Activated naive CD8-positive, alpha-beta T cell (primary cell): ENCODE results near the gene AMBRA1.

Experiments
- H3K27ac Mint-ChIP-seq: one replicate; pipeline ENCODE4 v1.8.0; 2021; ENCODE audit warnings: mixed read lengths
- H3K27me3 Mint-ChIP-seq: one replicate; pipeline ENCODE4 v1.8.0; 2021; ENCODE audit warnings: mixed read lengths
- H3K36me3 Mint-ChIP-seq: one replicate; pipeline ENCODE4 v1.8.0; 2021; ENCODE audit warnings: mixed read lengths
- H3K4me1 Mint-ChIP-seq: one replicate; pipeline ENCODE4 v1.8.0; 2021; ENCODE audit warnings: low read depth, mixed read lengths
- H3K4me3 Mint-ChIP-seq: one replicate; pipeline ENCODE4 v1.8.0; 2021; ENCODE audit warnings: mild to moderate bottlenecking, mixed read lengths
- H3K9me3 Mint-ChIP-seq: one replicate; pipeline ENCODE4 v1.8.0; 2021; ENCODE audit warnings: low read depth, mixed read lengths

Gene AMBRA1

GRCh38 chr11:46426233-46426991 is 167.4 kb downstream of the AMBRA1 start:
- Mint-ChIP-seq H3K4me1 (no peaks in the 10 kb centered on the region), H3K9me3 (no peaks in the 10 kb centered on the region), H3K36me3 (peaks cover 13% of the 10 kb centered on the region), H3K4me3 (no peak overlapping the region), H3K27me3 (no peaks in the 10 kb centered on the region), H3K27ac (no peak overlapping the region)

GRCh38 chr11:46422588-46422987 is 171.2 kb downstream of the AMBRA1 start:
- Mint-ChIP-seq H3K27me3 (no peaks in the 10 kb centered on the region), H3K4me3 (no peak overlapping the region), H3K27ac (no peak overlapping the region), H3K36me3 (peaks cover 11% of the 10 kb centered on the region), H3K4me1 (no peaks in the 10 kb centered on the region), H3K9me3 (no peaks in the 10 kb centered on the region)

GRCh38 chr11:46421257-46421880 is 172.5 kb downstream of the AMBRA1 start:
- Mint-ChIP-seq H3K9me3 (no peaks in the 10 kb centered on the region), H3K27ac (no peak overlapping the region), H3K36me3 (peaks cover 6% of the 10 kb centered on the region), H3K27me3 (no peaks in the 10 kb centered on the region), H3K4me1 (no peaks in the 10 kb centered on the region), H3K4me3 (no peak overlapping the region)

GRCh38 chr11:46420513-46420912 is 173.3 kb downstream of the AMBRA1 start:
- peaks cover 6% of the 10 kb centered on the region for H3K4me1 Mint-ChIP-seq
- peaks cover 10% of the 10 kb centered on the region for H3K36me3 Mint-ChIP-seq
- no peak overlapping the region for H3K27ac Mint-ChIP-seq
- no peaks in the 10 kb centered on the region for H3K27me3 Mint-ChIP-seq
- no peaks in the 10 kb centered on the region for H3K9me3 Mint-ChIP-seq
- no peak overlapping the region for H3K4me3 Mint-ChIP-seq

- peaks cover 23% of the 10 kb centered on the region for H3K4me1 Mint-ChIP-seq
- no peak overlapping the region for H3K4me3 Mint-ChIP-seq
- no peaks in the 10 kb centered on the region for H3K27me3 Mint-ChIP-seq
- H3K9me3 Mint-ChIP-seq, result no peaks in the 10 kb centered on the region
- H3K27ac Mint-ChIP-seq, result no peak overlapping the region
- peaks cover 12% of the 10 kb centered on the region for H3K36me3 Mint-ChIP-seq
These were observed 175.1 kb downstream of the AMBRA1 start for GRCh38 chr11:46418751-46419150.

GRCh38 chr11:46417711-46418110 is 176.1 kb downstream of the AMBRA1 start:
- Mint-ChIP-seq H3K27me3 (no peaks in the 10 kb centered on the region), H3K27ac (no peak overlapping the region), H3K4me3 (no peak overlapping the region), H3K9me3 (no peaks in the 10 kb centered on the region), H3K4me1 (peaks cover 24% of the 10 kb centered on the region), H3K36me3 (peaks cover 10% of the 10 kb centered on the region)

- peaks cover 9% of the 10 kb centered on the region for H3K36me3 Mint-ChIP-seq
- H3K4me3 Mint-ChIP-seq, result no peak overlapping the region
- H3K27ac Mint-ChIP-seq, result no peak overlapping the region
- peaks cover 24% of the 10 kb centered on the region for H3K4me1 Mint-ChIP-seq
- H3K27me3 Mint-ChIP-seq, result no peaks in the 10 kb centered on the region
- H3K9me3 Mint-ChIP-seq, result no peaks in the 10 kb centered on the region
These were observed 178.9 kb downstream of the AMBRA1 start for GRCh38 chr11:46414879-46415278.

GRCh38 chr11:46414466-46414796 is 179.4 kb downstream of the AMBRA1 start:
- peaks cover 24% of the 10 kb centered on the region for H3K4me1 Mint-ChIP-seq
- peaks cover 12% of the 10 kb centered on the region for H3K36me3 Mint-ChIP-seq
- H3K27me3 Mint-ChIP-seq, result no peaks in the 10 kb centered on the region
- no peaks in the 10 kb centered on the region for H3K9me3 Mint-ChIP-seq
- H3K27ac Mint-ChIP-seq, result no peak overlapping the region
- peak overlapping the region; percentile 12 for H3K4me3 Mint-ChIP-seq

- H3K4me3 Mint-ChIP-seq, result peak overlapping the region; percentile 12
- H3K27ac Mint-ChIP-seq, result no peak overlapping the region
- H3K9me3 Mint-ChIP-seq, result no peaks in the 10 kb centered on the region
- no peaks in the 10 kb centered on the region for H3K27me3 Mint-ChIP-seq
- peaks cover 12% of the 10 kb centered on the region for H3K36me3 Mint-ChIP-seq
- peaks cover 24% of the 10 kb centered on the region for H3K4me1 Mint-ChIP-seq
These were observed 179.9 kb downstream of the AMBRA1 start for GRCh38 chr11:46413760-46414465.

GRCh38 chr11:46410021-46410420 is 183.8 kb downstream of the AMBRA1 start:
- peaks cover 13% of the 10 kb centered on the region for H3K4me1 Mint-ChIP-seq
- H3K27me3 Mint-ChIP-seq, result no peaks in the 10 kb centered on the region
- H3K27ac Mint-ChIP-seq, result no peak overlapping the region
- no peak overlapping the region for H3K4me3 Mint-ChIP-seq
- no peaks in the 10 kb centered on the region for H3K9me3 Mint-ChIP-seq
- H3K36me3 Mint-ChIP-seq, result peaks cover 6% of the 10 kb centered on the region

GRCh38 chr11:46408407-46408986 is 185.3 kb downstream of the AMBRA1 start:
- Mint-ChIP-seq H3K4me1 (no peaks in the 10 kb centered on the region), H3K36me3 (peaks cover 10% of the 10 kb centered on the region), H3K27ac (no peak overlapping the region), H3K27me3 (no peaks in the 10 kb centered on the region), H3K4me3 (no peak overlapping the region), H3K9me3 (no peaks in the 10 kb centered on the region)

- H3K36me3 Mint-ChIP-seq, result peaks cover 10% of the 10 kb centered on the region
These were observed 186.2 kb downstream of the AMBRA1 start for GRCh38 chr11:46407635-46408034.

GRCh38 chr11:46404476-46405017 is 189.3 kb downstream of the AMBRA1 start:
- Mint-ChIP-seq H3K9me3 (no peaks in the 10 kb centered on the region), H3K4me3 (no peak overlapping the region), H3K36me3 (peaks cover 4% of the 10 kb centered on the region), H3K27me3 (no peaks in the 10 kb centered on the region), H3K4me1 (no peaks in the 10 kb centered on the region), H3K27ac (no peak overlapping the region)

More at GRCh38 chr11:46407635-46408034, 186.2 kb downstream of the AMBRA1 start:
- Mint-ChIP-seq H3K27ac (no peak overlapping the region), H3K9me3 (no peaks in the 10 kb centered on the region), H3K4me3 (no peak overlapping the region), H3K27me3 (no peaks in the 10 kb centered on the region), H3K4me1 (no peaks in the 10 kb centered on the region)

GRCh38 chr11:46402957-46403902 is 190.6 kb downstream of the AMBRA1 start:
- no peaks in the 10 kb centered on the region for H3K4me1 Mint-ChIP-seq
- no peaks in the 10 kb centered on the region for H3K27me3 Mint-ChIP-seq
- no peaks in the 10 kb centered on the region for H3K9me3 Mint-ChIP-seq
- H3K27ac Mint-ChIP-seq, result no peak overlapping the region
- peaks cover 4% of the 10 kb centered on the region for H3K36me3 Mint-ChIP-seq
- no peak overlapping the region for H3K4me3 Mint-ChIP-seq
